Measurements from ENCODE around the gene MROH2A. TPM values are rescaled to one million over a fixed set of nuclear protein-coding genes. Genes with fewer than 3 reads are reported as not detected.
A peak's percentile ranks its signal among the peaks of the same experiment; 100 is the strongest.

Gene MROH2A
- total and polyA plus RNA-seq, 9 of the 15 experiments (the other 6 are each of a cell fraction or from before 2014, with no cell fraction given), result 0.03 TPM; not detected in 8

- H3K9ac ChIP-seq (ENCODE audit: insufficient read depth in 1 of 2, low read depth in 2 of 2, low read length in 2 of 2), result no peak overlapping the region
- TF ChIP-seq CTCFL (IDR thresholded peaks at IDR 0.05; ENCODE audit: borderline replicate concordance, insufficient read depth, low read depth, low read length, poor library complexity, severe bottlenecking) (no peak), AFF1 (IDR thresholded peaks at IDR 0.05; ENCODE audit: low read depth in 1 of 2, partially characterized antibody in 2 of 2) (no peak), SIRT6 (IDR thresholded peaks at IDR 0.05; ENCODE audit: low read depth, low read length) (no peak), EWSR1 (IDR thresholded peaks at IDR 0.05; ENCODE audit: borderline replicate concordance, low read depth, partially characterized antibody) (no peak), POLR2G (IDR thresholded peaks at IDR 0.05; ENCODE audit: low read depth, low read length) (0 out of 2 replicates have a peak, but pooled peaks have one; percentile 24), KLF10 (CRISPR knock-in tag; IDR thresholded peaks at IDR 0.05) (no peak), RNF2 (IDR thresholded peaks at IDR 0.05) (no peak)
- no peaks in the 10 kb centered on the region for H4K20me1 ChIP-seq (replicated peaks; ENCODE audit: control insufficient read depth, insufficient read depth, low read length)
- no peak for DNase-seq (ENCODE audit: extremely low read depth in 1 of 4, low spot score in 3 of 4)
- H3K79me2 ChIP-seq (ENCODE audit: control insufficient read depth, insufficient read depth, low read length), result peaks cover 19% of the 10 kb centered on the region
- intact Hi-C loops (cut with micrococcal nuclease), result no loop called here
- in situ Hi-C loops (cut with MboI), result loop anchor here (25.0 kb wide), 1 partner anchor 671 kb away; no protein-coding TSS in a partner anchor
- H3K36me3 ChIP-seq (ENCODE audit: control insufficient read depth, insufficient read depth, low read length), result peaks cover 18% of the 10 kb centered on the region
- POLR2A ChIA-PET, result interaction anchor here (2.0 kb wide), 1 partner anchor 9 kb away, joined by 7 read pairs; no protein-coding TSS in a partner anchor
- no peaks in the 10 kb centered on the region for H3K27me3 ChIP-seq (ENCODE audit: control insufficient read depth in 2 of 2, insufficient read depth in 2 of 2, low read length in 2 of 2)
- no peaks in the 10 kb centered on the region for H3K9me1 ChIP-seq (ENCODE audit: control insufficient read depth, insufficient read depth, low read length)
- no peak overlapping the region for H2AFZ ChIP-seq (ENCODE audit: low read depth, low read length)
- no peak overlapping the region for H3K27ac ChIP-seq (ENCODE audit: extremely low read depth, low read depth, low read length)
- H3K4me1 ChIP-seq (replicated peaks in 1 of 2; ENCODE audit: control insufficient read depth in 2 of 2, insufficient read depth in 2 of 2, low read length in 2 of 2), result peaks cover 0 to 6% of the 10 kb centered on the region in 2 experiments; a peak in 3 of 5 replicates
- WGBS (ENCODE audit: insufficient coverage, low coverage, missing lambda C conversion rate), result 98% methylated on average over 7 of the region's 11 CpGs
- no peak overlapping the region for H3K4me3 ChIP-seq
- no peak overlapping the region for H3K4me2 ChIP-seq (ENCODE audit: insufficient read depth, low read length)
- peaks cover 3% of the 10 kb centered on the region; the same call in 1 of the 2 replicates for H3K9me3 ChIP-seq (replicated peaks; ENCODE audit: control insufficient read depth, insufficient read depth, low read depth, low read length)
- CTCF ChIA-PET (ENCODE audit: low intra/inter-chr PET ratio), result no interaction called here
- no peak for FAIRE-seq
- no peak for ATAC-seq
- BruUV-seq (replicated peaks), result no TSS peak
Observed at GRCh38 chr2:233866479-233866878, 88.3 kb downstream of the MROH2A start.
